ENCODE results near the gene CAPN3.
"Not testable (repeated sequence)": the region's sequence is repeated elsewhere in the genome, so short reads cannot be mapped to it uniquely, and the experiment has no call there.

CAPN3 gene

GRCh38 chr15:42324308-42324707 is 35.0 kb upstream of the CAPN3 start:
- Histone ChIP-seq H3K4me3 (no peak overlapping the region), H3K36me3 (peaks cover 13 to 68% (median 48%) of the 10 kb centered on the region in 3 donors), H3K27ac (no peak overlapping the region), H3K4me1 (no peaks in the 10 kb centered on the region), H3K27me3 (no peaks in the 10 kb centered on the region), H3K9me3 (no peaks in the 10 kb centered on the region)
- intact Hi-C loops (cut with DNase I; ENCODE audit: low total_unique reads): no loop called here
- no peak for DNase-seq
- TF ChIP-seq CTCF (IDR thresholded peaks at IDR 0.05): no peak

DNA sequence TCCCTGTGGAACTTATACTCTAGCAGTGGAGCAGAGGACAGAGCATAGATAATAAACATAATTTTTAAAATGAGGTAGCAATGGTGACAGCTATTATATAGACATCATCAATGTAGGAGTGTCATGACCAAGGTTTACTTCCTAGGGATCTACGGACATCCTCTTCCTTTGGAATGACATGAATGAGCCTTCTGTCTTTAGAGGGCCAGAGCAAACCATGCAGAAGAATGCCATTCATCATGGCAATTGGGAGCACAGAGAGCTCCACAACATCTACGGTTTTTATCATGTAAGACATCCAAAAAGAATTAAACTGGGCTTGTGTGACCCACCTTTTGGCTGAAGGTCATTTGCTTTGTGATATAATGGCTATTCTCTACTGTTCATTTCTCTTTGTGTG is 30.1 kb upstream of the CAPN3 start:
- H3K27ac ChIP-seq: no peak overlapping the region
- intact Hi-C loops (cut with DNase I; ENCODE audit: low total_unique reads): no loop called here
- no peak for TF ChIP-seq CTCF (IDR thresholded peaks at IDR 0.05)
- H3K4me3 ChIP-seq: no peak overlapping the region
- no peaks in the 10 kb centered on the region for H3K9me3 ChIP-seq
- no peaks in the 10 kb centered on the region for H3K4me1 ChIP-seq
- DNase-seq: no peak
- H3K36me3 ChIP-seq: peaks cover 16 to 62% (median 48%) of the 10 kb centered on the region in 3 donors
- H3K27me3 ChIP-seq: no peaks in the 10 kb centered on the region

GRCh38 chr15:42329992-42330391 is 29.3 kb upstream of the CAPN3 start:
- Histone ChIP-seq H3K4me1 (no peaks in the 10 kb centered on the region), H3K9me3 (peaks cover 0 to 3% (median 0%) of the 10 kb centered on the region in 3 donors), H3K4me3 (no peak overlapping the region), H3K36me3 (peaks cover 19 to 65% (median 53%) of the 10 kb centered on the region in 3 donors), H3K27ac (no peak overlapping the region), H3K27me3 (no peaks in the 10 kb centered on the region)
- no peak for DNase-seq
- intact Hi-C loops (cut with DNase I; ENCODE audit: low total_unique reads): no loop called here
- no peak for TF ChIP-seq CTCF (IDR thresholded peaks at IDR 0.05)

DNA sequence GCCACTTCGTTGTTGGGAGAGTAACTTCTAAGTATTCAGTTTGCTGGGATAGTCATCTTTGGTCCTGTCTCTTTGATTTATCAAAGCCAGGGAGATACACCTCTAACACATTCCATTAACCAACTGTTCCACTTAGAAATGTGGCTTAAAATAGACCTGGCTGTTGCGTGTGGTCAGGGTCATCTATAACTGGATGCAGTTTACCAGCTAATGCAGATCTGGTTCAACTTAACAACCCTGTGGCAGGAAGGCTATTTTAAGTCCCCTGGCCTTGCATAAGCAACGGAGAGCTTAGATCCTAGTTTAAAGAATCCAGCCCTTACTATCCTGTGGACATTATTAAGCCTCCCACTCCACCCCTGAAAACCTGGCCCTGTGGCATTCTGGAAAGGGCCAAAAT is 28.1 kb upstream of the CAPN3 start:
- H3K27ac ChIP-seq: no peak overlapping the region
- peaks cover 26 to 64% (median 46%) of the 10 kb centered on the region in 3 donors for H3K36me3 ChIP-seq
- H3K4me1 ChIP-seq: no peaks in the 10 kb centered on the region
- no peak for TF ChIP-seq CTCF (IDR thresholded peaks at IDR 0.05)
- no peaks in the 10 kb centered on the region for H3K27me3 ChIP-seq
- no peak for DNase-seq
- H3K9me3 ChIP-seq: peaks cover 0 to 10% (median 0%) of the 10 kb centered on the region in 3 donors
- no peak overlapping the region for H3K4me3 ChIP-seq
- intact Hi-C loops (cut with DNase I; ENCODE audit: low total_unique reads): no loop called here

DNA sequence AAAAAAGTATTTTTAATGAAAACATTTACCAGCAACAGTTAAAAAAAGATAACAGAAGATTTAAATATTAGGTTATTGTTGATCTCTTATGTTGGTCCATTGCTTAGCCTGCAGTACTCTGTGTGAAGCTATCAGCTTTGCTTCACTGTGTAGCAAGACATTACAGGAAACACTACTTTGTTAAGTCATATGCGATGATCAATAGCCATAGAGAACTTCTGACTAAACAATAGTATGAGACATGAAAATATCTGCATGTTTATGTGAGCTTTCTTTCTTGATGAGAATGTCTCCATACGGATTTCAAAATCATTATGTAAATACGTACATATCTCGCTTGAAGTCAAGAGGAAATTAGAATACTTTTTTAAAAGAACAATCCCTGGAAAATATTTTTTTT is 27.0 kb upstream of the CAPN3 start:
- Histone ChIP-seq H3K27me3 (no peaks in the 10 kb centered on the region), H3K9me3 (peaks cover 0 to 10% (median 0%) of the 10 kb centered on the region in 3 donors), H3K4me1 (no peaks in the 10 kb centered on the region), H3K27ac (no peak overlapping the region), H3K36me3 (peaks cover 22 to 54% (median 36%) of the 10 kb centered on the region in 3 donors), H3K4me3 (no peak overlapping the region)
- DNase-seq: no peak
- no peak for TF ChIP-seq CTCF (IDR thresholded peaks at IDR 0.05)
- intact Hi-C loops (cut with DNase I; ENCODE audit: low total_unique reads): no loop called here

DNA sequence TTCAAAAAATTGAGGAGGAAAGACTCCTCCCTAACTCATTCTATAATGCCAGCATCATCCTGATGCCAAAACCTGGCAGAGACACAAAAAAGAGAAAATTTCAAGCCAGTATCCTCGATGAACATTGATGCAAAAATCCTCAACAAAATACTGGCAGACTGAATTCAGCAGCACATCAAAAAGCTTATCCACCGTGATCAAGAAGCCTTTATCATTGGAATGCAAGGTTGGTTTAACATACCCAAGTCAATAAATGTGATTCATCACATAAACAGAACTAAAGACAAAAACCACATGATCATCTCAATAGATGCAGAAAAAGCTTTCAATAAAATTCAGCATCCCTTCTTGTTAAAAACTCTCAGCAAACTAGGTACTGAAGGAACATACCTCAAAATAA is 24.2 kb upstream of the CAPN3 start:
- DNase-seq: no peak
- H3K27me3 ChIP-seq: no peaks in the 10 kb centered on the region
- peaks cover 19 to 33% (median 29%) of the 10 kb centered on the region in 3 donors for H3K36me3 ChIP-seq
- no peak for TF ChIP-seq CTCF (IDR thresholded peaks at IDR 0.05)
- H3K27ac ChIP-seq: no peak overlapping the region
- intact Hi-C loops (cut with DNase I; ENCODE audit: low total_unique reads): no loop called here
- no peak overlapping the region for H3K4me3 ChIP-seq
- H3K9me3 ChIP-seq: peaks cover 0 to 10% (median 0%) of the 10 kb centered on the region in 3 donors
- no peaks in the 10 kb centered on the region for H3K4me1 ChIP-seq

- H3K9me3 ChIP-seq; H3K27ac ChIP-seq; intact Hi-C loops (cut with DNase I; ENCODE audit: low total_unique reads); H3K4me3 ChIP-seq; DNase-seq; H3K27me3 ChIP-seq; H3K4me1 ChIP-seq: not testable (repeated sequence)
- H3K36me3 ChIP-seq: peaks cover 10 to 23% (median 22%) of the 10 kb centered on the region in 3 donors
Observed at GRCh38 chr15:42336650-42337049, 22.7 kb upstream of the CAPN3 start.

DNA sequence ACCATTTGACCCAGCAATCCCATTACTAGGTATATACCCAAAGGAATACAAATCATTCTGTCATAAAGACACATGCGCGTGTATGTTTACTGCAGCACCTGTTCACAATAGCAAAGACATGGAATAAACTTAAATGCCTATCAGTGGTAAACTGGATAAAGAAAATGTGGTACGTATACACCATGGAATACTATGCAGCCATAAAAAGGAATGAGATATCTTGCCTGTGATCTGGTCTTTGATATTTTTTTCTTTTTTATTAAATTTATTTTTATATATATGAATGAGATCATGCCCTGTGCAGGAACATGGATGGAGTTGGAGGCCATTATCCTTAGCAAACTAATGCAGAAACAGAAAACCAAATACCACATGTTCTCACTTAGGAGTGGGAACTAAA is 22.2 kb upstream of the CAPN3 start:
- H3K27me3 ChIP-seq; DNase-seq; H3K4me3 ChIP-seq; H3K9me3 ChIP-seq; H3K27ac ChIP-seq; intact Hi-C loops (cut with DNase I; ENCODE audit: low total_unique reads); H3K4me1 ChIP-seq: not testable (repeated sequence)
- peaks cover 10 to 27% (median 23%) of the 10 kb centered on the region in 3 donors for H3K36me3 ChIP-seq

All from tibial artery (tissue), 4 donors.